Neural crest cell (in vitro differentiated cells): ENCODE measurements around the gene MTAP. TPM values are rescaled to one million over a fixed set of nuclear protein-coding genes. Genes with fewer than 3 reads are reported as not detected.

Source experiments
- DNase-seq: peaks from one replicate; pipeline ENCODE4 v3.0.0; 2021; ENCODE audit warnings: low read depth, mixed read lengths, low spot score
- H3K27ac Mint-ChIP-seq: one replicate; pipeline ENCODE4 v1.8.0; 2021; ENCODE audit warnings: mild to moderate bottlenecking, mixed read lengths; ENCODE audit not compliant: unreplicated experiment
- H3K27me3 Mint-ChIP-seq: 2 replicates; pipeline ENCODE4 v1.8.0; 2021; ENCODE audit warnings: low read depth, mild to moderate bottlenecking, mixed read lengths
- H3K36me3 Mint-ChIP-seq: 2 replicates; pipeline ENCODE4 v1.8.0; 2021; ENCODE audit warnings: low read depth, mild to moderate bottlenecking, mixed read lengths
- H3K4me1 Mint-ChIP-seq: 2 replicates; pipeline ENCODE4 v1.8.0; 2021; ENCODE audit warnings: mixed read lengths
- H3K4me3 Mint-ChIP-seq: one replicate; pipeline ENCODE4 v1.8.0; 2021; ENCODE audit warnings: mild to moderate bottlenecking, mixed read lengths
- H3K9me3 Mint-ChIP-seq: 2 replicates; pipeline ENCODE4 v1.8.0; 2021; ENCODE audit warnings: mixed read lengths
- total RNA-seq: library from RNA; stranded (reverse); gene quantifications from 2 replicates; pipeline ENCODE4 v1.2.1, GENCODE V29; 2021
- TF ChIP-seq, protein P1 (sequence below): fragments of 200-600 bp; sonication (generic); conservative IDR thresholded peaks from 2 replicates; pipeline ENCODE4 v1.5.0; 2021; ENCODE audit warnings: antibody characterized with exemption, mild to moderate bottlenecking

Gene MTAP
- total RNA-seq, 1 donor from 2014 or later, result 90.1 TPM

DNA sequence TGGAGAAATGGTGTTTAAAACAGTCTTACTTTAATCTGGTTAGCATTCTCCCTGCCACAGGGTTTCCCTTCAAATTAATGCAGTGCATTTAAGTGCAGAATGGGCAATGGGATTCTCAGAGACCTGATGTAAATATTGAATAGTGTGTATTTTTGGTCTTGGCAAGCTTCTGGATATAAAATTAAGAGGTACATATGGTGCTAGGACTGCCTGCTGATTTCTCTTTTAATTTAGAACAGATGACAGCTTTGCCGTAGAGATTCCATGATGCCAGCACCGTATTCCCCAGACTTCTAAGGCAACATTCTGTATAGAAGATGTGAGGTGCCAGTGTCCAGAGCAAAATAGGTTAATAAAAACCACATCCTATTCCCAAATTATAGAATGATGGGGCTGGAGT lies 1.9 kb downstream of the MTAP start:
- Mint-ChIP-seq H3K27ac (no peak overlapping the region), H3K4me3 (peak overlapping the region; percentile 100), H3K36me3 (peaks cover 14% of the 10 kb centered on the region), H3K4me1 (peaks cover 50% of the 10 kb centered on the region), H3K27me3 (peaks cover 17% of the 10 kb centered on the region), H3K9me3 (no peaks in the 10 kb centered on the region)
- TF ChIP-seq, protein P1, sequence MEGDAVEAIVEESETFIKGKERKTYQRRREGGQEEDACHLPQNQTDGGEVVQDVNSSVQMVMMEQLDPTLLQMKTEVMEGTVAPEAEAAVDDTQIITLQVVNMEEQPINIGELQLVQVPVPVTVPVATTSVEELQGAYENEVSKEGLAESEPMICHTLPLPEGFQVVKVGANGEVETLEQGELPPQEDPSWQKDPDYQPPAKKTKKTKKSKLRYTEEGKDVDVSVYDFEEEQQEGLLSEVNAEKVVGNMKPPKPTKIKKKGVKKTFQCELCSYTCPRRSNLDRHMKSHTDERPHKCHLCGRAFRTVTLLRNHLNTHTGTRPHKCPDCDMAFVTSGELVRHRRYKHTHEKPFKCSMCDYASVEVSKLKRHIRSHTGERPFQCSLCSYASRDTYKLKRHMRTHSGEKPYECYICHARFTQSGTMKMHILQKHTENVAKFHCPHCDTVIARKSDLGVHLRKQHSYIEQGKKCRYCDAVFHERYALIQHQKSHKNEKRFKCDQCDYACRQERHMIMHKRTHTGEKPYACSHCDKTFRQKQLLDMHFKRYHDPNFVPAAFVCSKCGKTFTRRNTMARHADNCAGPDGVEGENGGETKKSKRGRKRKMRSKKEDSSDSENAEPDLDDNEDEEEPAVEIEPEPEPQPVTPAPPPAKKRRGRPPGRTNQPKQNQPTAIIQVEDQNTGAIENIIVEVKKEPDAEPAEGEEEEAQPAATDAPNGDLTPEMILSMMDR, result no peak
- no peak for DNase-seq

DNA sequence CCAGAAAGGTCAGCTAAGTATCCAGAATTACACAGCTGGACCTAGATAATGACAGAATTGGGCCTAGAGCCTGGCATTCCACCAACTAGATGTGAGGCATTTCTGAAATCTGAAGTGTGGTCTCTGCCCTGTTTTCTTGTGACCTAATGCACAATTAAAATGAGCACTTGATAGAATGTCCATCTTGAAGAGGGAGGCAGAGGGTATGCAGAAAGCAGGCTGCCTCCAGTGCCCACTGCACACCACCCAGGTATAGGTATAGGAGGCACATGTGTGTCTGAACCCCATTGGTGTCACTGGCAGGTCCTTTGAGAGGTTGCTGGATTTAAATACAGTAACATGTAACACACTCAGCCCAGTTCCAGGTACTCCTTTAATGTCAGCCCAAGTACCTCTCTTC lies 2.4 kb downstream of the MTAP start:
- Mint-ChIP-seq H3K27ac (peak overlapping the region; percentile 17), H3K27me3 (peaks cover 13% of the 10 kb centered on the region), H3K4me3 (peak overlapping the region; percentile 100), H3K9me3 (no peaks in the 10 kb centered on the region), H3K4me1 (peaks cover 50% of the 10 kb centered on the region), H3K36me3 (peaks cover 15% of the 10 kb centered on the region)
- DNase-seq, result no peak
- TF ChIP-seq, protein P1, result no peak

DNA sequence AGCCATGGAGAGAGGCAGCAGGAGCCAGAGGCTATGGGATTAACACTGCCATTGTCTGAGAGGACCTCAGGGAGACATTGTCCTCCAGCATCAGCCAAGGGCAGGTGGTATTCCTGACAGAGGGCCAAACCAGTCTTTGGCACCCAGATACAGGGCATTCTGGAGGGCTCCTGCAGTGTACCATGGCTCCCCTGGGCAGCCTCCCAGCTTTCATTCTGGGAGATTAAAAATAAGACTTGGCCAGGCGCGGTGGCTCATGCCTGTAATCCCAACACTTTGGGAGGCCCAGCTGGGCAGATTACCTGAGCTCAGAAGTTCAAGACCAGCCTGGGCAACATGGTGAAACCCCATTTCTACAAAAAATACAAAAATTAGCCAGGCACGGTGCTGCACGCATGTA lies 4.2 kb downstream of the MTAP start:
- no peaks in the 10 kb centered on the region for H3K9me3 Mint-ChIP-seq
- peaks cover 19% of the 10 kb centered on the region for H3K36me3 Mint-ChIP-seq
- H3K4me1 Mint-ChIP-seq, result peaks cover 46% of the 10 kb centered on the region
- TF ChIP-seq, protein P1, result no peak
- H3K27me3 Mint-ChIP-seq, result peaks cover 8% of the 10 kb centered on the region
- no peak for DNase-seq
- no peak overlapping the region for H3K27ac Mint-ChIP-seq
- no peak overlapping the region for H3K4me3 Mint-ChIP-seq

DNA sequence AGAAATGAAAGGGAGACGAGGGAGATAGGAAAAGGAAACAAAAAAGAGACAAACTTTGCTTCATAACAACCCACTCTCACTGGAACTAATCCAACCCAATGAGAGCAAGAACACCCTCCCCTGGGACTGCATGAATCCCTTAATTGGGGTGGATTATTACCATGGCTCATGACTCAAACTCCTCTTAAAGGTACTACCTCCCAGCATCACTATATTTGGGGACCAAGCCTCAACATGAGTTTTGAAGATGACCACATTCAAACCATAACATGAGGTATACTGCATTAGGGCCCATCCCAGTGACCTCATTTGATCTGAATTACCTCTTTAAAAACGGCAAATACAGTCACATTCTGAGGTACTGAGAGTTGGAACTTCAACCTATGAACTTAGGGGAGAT lies 8.0 kb downstream of the MTAP start:
- no peak for DNase-seq
- H3K4me1 Mint-ChIP-seq, result peaks cover 27% of the 10 kb centered on the region
- no peak overlapping the region for H3K27ac Mint-ChIP-seq
- no peaks in the 10 kb centered on the region for H3K9me3 Mint-ChIP-seq
- H3K4me3 Mint-ChIP-seq, result no peak overlapping the region
- TF ChIP-seq, protein P1, result no peak
- H3K36me3 Mint-ChIP-seq, result peaks cover 22% of the 10 kb centered on the region
- H3K27me3 Mint-ChIP-seq, result no peaks in the 10 kb centered on the region

DNA sequence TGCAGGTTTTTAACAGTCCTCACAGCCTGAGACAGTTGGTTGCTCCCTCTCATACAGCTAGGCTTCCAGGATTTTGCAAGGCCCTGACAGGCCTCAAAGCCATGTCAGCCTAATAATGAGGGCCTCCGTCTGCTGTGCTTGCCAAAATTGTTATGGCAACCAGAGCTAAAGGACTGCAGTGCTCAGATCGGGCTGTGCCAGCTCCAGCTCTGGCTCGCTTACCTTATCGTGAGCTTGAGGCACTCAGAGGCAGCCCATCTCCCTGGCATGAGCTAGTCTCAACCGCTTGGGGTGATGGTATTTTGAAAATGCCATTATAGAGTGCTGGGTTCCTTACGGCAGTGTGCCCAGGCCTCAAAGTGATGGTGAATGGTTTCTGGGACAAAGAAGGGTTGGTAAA lies 8.4 kb downstream of the MTAP start:
- TF ChIP-seq, protein P1, result no peak
- H3K27ac Mint-ChIP-seq, result no peak overlapping the region
- peaks cover 22% of the 10 kb centered on the region for H3K4me1 Mint-ChIP-seq
- no peaks in the 10 kb centered on the region for H3K27me3 Mint-ChIP-seq
- H3K4me3 Mint-ChIP-seq, result no peak overlapping the region
- H3K9me3 Mint-ChIP-seq, result no peaks in the 10 kb centered on the region
- peaks cover 23% of the 10 kb centered on the region for H3K36me3 Mint-ChIP-seq
- DNase-seq, result no peak

DNA sequence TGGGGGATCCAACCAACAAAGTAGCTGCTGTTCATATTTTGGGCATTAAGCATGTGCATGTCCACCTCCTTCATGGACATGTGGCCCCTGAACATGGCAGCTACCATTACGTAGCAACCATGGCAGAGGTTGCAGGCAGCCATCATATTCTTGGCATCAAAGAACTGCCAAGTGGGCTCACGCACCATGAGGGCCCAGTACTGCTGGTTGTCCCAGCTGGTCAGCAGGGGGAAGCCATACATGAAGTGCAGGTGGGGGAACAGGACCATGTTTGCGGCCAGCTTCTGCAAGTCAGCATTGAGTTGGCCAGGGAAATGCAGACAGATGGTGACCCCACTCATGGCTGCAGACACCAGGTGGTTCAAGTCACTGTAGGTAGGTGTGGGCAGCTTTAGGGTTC lies 9.5 kb downstream of the MTAP start:
- H3K4me3 Mint-ChIP-seq, result no peak overlapping the region

More for the DNA sequence above, 9.5 kb downstream of the MTAP start:
- Mint-ChIP-seq H3K4me1 (peaks cover 15% of the 10 kb centered on the region), H3K27me3 (no peaks in the 10 kb centered on the region), H3K27ac (no peak overlapping the region), H3K9me3 (no peaks in the 10 kb centered on the region), H3K36me3 (peaks cover 26% of the 10 kb centered on the region)
- TF ChIP-seq, protein P1, result no peak
- DNase-seq, result no peak
